Stimulated activated CD8-positive, alpha-beta memory T cell treated with anti-CD3 and anti-CD28 coated beads, Interleukin-7, amount 100 ng/mL, for 1 hour (primary cell): ENCODE data around the gene RAD18.

Experiments used
- DNase-seq, 2 donors: peaks; one replicate each; pipeline ENCODE4 v3.0.0-alpha.2; 2020; ENCODE audit warnings: low read depth in 2 of 2

RAD18 gene

DNA sequence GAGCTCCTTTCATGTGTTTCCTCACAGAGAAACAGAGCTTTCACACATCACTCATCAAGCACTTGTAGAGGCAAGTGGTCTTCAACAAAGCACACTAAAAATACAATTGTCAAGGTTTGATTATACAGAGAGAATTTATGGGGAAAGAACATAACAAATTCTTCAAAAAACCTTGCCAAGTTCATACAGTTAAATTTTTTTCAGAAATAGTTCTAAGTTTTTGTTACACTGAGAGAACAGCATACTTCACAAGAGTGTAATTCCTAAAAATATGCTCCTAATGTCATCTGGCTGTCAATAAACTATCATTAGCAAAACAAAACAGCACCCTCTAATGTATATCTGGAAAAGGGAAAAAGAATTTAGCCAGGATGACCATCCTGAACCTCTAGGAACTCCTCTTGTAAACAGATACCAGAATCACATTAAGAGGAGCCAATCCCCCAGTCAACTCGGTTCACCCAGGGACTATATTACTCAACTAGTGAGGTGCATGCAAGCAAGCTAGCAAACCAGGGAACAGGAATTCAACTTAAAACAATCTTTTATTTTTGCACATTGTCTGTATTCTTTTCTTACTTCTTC, 63.3 kb downstream of the RAD18 start:
- DNase-seq = no peak

DNA sequence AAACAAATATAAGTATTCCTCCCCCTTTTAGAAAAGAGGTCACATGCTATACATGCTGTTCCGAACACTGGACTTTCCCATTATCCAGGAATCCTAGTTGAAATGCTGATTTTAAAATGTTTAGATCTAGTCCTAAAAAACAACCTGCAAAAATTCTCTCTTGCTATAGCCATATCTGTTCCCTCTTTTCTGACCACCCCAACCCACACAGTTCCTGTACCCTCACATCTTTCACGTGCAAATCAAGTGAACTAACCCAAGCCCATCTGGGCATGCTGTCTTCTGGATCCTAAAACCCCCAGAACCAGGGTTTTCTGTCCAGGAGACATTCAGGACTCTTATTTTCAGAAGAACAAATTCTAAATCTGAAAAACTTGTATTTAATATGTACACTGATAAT, 67.4 kb downstream of the RAD18 start:
- DNase-seq = no peak

DNA sequence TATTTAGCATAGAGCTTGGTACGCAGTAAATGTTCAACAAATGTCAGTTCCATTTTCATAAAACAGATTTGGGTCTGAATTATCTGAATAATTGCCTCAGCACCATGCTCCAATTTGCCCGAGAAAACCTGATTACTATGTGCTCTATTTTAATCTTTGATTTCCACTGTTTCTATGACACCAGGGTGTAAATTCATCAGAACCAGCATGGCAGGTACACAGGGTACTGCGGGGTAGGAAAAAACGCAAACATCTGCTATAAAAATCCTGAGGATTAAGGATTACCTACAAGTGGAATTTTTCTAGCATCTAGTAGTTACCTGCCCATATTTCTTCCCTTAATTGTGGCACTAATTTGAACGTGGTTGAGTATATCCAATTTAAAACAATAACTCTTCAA, 70.3 kb downstream of the RAD18 start:
- DNase-seq = no peak

DNA sequence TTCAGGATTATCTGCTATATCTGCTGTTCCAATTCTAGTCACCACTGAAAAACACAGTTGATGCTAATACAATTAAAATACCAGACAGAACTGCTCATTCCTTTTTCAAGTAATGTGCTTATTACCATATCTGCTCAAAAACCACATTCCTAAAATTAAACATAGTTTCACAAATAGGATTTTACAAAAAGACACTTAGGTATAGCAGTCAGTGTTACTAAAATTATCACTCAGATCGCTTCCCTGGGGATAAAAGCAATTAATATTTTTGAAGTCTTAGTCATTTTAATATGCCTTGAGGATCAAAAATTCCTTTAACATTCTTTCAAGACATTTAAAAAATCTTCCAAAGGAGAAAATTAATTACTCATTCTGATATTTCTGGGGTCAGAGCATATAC, 71.5 kb downstream of the RAD18 start:
- DNase-seq = no peak

DNA sequence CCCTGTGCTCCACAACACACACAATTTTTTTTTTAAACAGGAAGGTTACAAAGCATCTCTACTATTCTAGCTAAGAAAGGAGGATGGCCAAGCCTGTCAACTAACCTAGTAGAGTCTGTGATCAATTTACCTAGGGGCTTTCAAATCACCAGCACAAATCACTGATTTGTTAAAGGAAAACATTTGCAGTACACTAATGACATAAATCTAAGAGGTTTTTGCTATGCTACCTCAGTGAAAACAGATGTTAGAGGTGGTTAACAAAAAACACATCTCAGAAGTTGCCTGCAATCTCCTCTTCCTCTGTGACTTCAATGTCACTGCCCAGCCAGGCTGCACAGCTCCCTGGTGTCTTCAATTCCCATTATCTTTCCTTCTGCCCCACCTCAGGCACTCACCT, 72.0 kb downstream of the RAD18 start:
- DNase-seq = no peak

DNA sequence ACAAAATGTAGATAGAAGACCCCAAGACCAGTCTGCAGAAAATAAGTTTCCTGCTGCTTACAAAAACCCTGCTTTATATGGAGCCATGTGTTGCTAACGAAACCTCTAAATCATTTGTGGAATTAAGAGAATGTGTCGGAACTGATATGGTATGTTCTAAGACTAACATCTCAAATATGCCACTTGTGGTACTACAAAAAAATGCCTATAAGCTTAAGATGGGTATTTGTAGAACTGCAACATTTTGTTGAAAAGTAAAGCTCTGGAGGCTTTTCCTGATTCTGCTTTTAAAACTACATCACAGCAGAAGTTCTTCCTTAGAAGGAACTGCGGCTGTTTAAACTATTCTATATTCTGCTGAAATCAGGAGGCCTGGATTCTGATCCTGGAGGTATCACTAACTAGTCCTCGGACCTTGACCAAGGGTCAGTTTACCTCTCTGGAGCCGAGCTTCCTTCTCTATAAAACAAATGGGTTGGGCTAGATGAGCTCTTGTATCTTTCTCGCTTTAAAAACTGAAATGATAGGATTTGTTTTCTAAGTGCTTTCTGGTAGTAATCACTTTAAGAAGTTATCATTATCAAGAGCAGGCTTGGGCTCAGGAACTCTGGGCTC, 74.9 kb downstream of the RAD18 start:
- no peak for DNase-seq

DNA sequence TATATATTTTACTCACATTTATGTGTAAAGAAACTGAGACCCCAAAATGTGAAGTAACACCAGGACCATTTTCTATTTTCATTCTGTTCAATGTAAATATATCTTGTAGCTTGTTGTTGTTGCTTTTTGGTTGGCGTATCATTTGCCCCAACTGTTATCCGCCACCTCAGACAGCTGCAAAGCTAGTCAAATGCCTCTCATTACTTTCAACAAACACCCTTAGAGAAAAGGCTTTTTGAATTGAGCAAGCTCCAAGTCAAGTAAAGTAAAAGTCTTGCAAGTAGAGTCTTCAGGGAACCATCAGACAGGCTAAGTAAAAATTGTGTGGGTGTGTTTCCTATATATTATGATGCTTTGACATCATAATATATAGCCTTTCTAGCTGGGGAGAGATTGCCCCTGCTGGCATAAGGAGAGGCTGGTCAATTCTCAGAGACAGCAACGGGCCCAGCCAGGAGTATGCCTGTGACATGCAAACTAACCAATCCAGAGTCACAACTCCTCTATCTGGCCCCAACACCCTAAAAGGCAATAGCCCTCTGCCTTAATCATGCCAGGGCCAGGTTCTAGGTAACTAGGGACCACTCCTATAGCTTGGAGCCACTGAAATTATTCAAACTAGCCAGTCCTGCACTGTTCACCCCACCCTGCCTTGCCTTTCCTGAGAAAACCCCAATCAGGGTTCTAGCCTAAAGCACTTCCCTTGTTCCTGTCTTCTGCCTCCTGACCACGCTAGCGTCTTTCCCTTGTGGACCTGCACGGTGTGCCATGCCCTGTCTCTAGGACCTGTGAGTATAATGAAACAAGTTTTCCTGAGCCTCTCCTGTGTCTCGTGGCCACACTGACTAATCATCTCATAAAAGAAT, 75.6 kb downstream of the RAD18 start:
- no peak for DNase-seq

DNA sequence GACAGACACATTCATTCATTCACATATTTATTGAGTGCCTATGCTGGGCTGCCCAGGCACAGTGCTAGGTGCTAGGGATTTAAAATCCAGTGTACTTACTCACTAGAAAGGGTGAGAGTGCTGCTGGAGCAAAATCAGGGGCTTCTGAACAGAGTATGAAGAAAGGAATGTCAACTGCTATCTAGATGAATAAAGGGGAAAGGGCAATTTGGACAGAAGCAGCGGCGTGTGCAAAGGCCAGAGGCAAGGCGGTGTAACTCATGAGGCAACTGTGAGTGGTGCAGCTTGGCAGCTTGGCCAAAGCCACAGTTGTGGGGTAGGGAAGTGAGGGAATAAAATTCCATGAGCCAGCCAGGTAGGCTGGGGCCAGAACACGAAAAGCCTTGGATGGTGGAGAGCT, 76.7 kb downstream of the RAD18 start:
- no peak for DNase-seq

DNA sequence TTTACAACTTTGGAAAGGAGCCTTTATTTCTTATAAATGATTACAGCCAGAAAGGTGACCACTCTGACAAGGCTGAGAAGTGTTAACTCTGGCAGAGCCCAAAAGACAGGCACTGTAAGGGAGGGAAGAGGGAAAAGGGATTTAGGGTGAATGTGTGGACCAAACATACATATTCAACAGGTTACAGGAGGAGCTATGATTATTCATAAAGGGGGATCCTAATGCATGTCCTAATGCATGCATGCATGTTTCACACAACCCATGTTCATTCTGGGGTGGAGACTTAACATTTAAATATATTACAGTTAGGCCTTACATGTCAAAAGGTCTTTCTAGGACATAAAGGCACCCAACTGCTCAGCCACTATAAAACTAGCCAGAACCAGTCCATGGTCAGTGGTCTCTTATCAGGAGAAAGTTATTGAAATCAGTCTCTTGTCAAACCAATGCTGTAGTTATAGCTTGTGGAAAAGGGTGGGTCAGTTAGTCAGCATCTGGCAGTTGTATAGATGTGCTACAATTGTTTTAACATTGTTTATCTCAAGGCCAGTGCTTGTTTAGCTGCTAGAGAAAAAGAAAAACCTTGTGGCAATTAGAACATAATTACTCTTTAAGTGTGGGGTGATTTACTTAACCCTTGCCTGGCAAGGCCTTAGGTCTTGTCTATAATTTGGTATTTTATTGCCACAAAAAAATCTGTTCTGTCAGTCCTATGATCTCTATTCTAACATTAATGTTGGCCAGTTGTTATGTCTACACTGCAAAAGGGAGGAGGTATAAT, 77.5 kb downstream of the RAD18 start:
- no peak for DNase-seq

DNA sequence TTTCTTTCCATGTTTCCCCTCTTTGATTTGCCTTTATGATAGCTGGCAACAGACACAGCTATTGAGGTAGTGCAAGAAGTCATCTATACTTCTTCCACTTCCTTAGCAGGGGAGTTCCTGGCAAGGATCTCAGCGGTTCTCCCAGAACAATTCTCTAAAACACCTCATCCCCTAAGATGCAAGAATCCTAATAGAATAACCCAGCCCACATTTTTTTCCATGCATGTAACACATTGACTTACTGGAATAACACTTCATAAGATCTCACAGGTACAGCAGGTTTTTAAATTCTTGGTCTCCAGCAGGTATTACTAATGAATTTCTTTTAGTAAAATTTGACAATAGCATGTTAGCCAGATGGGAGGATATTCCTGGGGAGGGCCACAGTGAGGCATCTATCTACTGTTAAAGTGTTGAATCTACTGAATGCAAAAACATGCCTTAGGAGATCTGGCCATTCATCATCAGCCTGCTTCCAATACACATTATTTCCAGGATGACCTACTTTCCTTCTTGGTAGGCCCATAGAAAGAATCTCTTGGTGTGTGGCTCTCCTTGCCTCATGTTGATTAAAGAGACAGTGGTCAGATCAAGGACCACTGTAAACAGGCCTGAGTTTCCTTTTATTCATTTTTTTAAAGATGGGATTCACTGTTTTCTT, 78.5 kb downstream of the RAD18 start:
- no peak for DNase-seq

DNA sequence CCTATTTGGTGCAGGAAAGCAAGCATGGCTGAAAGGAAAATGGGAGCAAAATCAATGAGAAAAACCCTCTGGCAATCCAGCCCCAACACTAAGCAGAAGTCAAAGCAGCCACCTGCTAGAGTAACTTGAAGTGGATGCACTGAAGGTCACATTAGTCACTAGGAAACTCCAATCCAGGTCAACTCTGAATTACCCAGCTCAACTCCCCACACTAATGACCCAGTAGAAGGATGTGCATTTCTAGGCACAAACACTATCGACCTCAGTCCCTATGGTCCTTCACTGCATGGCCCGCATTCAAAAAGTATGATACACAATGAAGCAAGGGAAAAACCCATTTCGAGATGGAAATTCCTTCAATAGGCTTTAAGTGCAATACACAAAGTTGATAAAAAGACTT, 80.6 kb downstream of the RAD18 start:
- DNase-seq = no peak

DNA sequence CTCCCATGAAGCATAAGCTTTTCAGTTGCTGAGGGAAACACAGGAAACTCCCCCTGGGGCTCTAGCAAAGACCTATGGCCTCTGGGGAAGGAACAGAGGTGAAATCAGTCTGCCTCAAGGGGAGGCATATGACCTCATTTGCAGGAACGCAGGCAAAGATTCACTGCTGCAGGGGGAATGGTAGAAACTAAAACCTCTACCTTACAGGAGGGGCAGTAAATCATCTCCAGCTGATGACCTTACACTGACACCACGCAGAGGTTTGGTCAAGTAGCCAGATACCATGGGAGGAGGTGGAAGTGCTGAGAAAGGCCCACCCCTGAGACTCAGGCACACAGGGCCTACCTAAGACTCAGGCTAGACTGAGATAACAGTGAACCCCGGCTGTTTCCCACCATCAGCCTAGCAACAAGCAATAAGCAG, 81.1 kb downstream of the RAD18 start:
- no peak for DNase-seq

DNA sequence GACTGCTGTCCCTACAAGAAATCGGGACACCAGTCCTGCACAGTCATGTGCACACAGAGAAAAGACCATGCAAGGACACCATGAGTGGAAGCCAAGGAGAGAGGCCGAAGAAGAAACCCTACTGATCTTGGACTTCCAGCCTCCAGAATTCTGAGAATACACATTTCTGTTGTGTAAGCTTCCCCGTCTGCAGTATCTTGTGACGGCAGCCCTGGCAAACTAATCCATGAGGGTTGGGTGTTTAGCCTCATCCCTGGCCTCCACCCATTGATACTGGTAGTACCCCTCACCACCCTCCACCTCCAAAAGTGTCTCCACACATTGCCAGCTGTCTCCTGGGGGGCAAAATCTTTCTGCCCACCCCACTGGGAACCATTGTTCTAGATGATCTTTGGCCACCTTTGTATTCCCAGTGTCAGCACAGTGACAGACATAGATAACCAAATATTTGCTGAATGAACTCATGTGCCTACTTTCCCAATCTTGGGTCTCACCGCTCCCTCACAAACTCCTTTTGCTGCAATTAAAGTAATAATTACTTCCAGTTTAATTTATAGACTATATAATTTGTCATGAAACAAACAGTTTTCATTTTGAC, 83.8 kb downstream of the RAD18 start:
- no peak for DNase-seq

DNA sequence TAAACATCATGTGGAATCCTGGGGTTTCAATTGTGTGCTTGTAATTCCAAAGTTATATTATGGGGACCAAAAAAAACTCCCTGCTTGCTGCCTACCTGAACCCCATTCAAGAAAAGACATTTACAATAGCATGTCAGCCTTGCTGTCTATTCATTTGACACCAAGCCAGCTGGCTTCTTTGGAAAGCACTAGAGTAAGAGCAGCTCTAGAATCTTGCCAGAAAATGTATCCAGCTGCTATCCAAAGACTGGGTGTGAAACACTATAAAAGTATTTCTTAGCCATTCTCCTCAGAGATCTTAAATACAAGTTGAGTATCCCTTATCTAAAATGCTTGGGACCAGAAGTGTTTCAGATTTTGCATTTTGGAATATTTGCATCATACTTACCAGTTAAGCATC, 87.4 kb downstream of the RAD18 start:
- no peak for DNase-seq

DNA sequence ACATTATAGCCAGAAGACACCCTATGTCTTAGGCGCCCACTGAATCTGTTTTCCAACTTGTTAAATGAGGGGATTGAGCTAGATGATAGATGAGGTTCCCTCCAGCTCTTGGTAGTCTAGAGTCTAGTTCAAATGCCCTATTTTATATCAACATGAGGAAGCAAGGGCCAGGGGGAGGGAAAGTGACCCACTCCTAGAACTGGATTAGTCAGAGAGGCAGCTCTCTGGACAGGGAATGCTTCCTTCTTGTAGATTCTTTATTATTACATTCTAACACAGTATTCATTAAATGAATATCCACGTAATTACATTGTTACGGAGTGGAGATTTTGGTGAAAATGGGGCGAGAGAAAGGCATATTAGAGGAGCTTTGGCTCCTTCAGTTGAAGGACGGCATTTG, 89.5 kb downstream of the RAD18 start:
- DNase-seq = no peak

DNA sequence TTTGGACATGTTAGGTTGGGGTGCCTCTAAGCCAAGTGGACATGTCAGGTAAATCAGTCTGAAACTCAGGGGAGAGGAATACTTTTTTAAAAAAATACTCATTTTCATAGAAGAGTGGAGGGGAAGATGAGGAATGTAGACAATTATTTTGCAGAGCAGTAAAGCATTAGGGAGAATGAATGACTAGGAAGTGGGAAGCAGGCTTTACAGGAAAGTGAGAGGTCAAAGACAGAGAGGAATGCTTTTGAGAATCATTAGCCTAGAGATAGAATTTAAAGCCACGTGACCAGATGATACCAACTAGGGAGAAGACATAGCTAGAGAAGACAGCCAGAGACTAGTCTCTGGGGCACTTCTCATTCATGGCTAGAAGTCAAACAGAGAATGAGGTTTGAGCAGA, 91.0 kb downstream of the RAD18 start:
- DNase-seq = no peak

DNA sequence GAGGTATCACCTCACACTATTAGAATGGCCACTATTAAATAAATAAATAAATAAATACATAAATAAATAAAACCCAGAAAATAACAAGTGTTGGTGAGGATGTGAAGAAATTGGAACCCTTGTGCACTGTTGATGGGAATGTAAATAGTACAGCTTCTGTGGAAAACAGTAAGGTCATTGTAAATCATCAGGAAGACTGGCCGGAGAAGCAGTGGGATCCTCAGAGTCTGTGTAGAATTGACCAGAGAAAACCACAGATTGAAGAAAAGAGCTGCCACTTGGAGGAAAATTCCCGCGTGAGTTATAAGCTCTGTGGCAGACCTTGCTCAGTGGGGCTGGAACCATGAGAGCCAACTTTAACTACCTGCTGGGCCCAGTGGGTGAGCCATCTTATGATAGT, 92.0 kb downstream of the RAD18 start:
- DNase-seq = no peak

DNA sequence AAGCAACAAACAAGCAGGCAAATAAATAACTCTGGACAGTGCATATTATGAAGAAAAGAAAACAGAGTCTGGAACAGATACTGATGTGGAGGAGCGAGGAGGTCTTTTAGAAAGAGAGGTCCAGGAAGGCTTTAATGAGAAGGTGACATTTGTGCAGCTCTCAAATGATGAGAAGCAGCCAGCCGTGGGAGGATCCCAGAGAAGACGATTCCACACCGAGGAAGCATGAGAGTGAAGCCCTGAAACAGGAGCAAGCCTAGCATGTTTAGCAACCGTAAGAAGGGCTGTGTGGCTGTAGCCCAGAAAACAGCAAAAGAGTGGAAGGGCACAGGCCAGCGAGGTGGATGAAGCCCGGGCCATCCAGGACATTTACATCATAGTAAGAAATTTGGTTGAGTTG, 93.1 kb downstream of the RAD18 start:
- no peak for DNase-seq

DNA sequence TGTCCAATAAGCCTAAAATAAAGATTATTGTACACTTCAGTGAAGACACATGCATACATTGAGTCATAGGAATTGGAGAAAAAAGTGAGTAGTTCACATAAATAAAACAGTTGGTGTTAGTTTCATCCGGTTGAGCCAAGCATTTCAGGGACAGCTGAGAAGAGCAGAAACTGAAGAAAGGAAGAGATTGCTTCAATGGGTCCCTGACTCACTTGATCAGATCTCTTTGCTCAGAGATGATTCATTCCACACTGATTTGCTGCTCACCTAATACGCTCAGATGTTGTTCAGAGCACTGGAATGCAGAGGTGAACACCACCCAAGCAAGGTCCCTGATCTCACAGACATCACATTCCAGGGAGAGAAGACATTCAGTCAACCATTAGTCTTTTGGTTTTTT, 93.7 kb downstream of the RAD18 start:
- no peak for DNase-seq

DNA sequence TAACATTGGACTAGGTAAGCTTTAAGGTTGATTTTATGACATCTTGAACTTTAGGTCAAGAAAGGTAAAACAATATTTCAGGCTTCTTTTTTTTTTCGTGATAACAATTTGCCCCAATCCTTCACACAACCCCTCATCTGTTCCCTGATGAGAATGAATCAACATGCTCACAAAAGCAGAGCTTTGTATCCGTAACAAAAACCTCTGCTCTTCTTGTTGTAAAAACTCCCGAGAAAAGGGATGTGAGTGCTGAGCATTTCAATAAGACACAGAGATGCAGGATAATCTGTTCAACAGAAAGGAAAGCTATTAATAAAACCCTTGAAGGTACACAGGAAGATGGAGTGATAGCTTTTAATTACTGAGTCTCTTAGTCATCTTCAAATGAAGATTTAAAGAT, 94.3 kb downstream of the RAD18 start:
- DNase-seq = no peak

DNA sequence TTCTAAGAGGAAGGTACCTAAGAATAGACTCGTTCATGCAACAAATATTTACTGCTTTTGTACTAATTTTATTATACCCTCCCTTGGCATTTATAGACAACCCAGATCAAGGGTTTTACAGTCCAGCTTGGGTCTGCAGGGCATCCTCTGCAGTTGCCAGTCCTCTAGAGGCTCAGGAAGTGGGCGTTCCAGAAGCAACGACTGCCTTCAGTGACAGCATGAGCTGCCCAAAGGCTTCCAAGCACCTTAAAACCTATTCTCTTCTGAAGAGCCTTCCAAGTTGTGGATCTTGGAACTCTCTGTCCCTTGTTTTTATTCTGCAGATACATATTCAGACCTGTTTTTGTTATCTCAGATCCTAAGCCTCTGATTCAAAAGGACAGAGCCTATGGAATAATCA, 95.6 kb downstream of the RAD18 start:
- DNase-seq = no peak

DNA sequence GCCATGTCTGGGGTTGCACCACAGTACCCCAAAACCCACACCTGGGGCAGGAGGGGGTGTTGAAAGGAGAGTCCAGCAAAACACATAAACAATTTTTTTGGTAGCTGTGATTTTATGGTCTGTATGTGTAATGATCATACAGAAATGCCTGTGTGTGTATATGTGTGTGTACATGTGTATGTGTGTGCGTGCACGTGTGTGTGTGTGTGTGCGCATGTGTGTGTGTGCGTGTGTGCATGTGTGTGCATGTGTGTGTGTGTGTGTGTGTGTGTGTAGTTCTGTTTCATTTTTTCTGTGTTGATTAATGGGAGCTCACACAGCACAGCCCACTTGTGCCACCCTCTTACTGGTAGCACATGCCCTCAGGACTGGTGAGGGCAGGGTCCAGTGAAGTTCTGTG, 97.6 kb downstream of the RAD18 start:
- no peak for DNase-seq
